ENCODE measurements around the gene FRMPD4.

Gene FRMPD4

GRCh38 chrX:12301288-12301687, 163.0 kb downstream of the FRMPD4 start:
- TF ChIP-seq, protein P1, sequence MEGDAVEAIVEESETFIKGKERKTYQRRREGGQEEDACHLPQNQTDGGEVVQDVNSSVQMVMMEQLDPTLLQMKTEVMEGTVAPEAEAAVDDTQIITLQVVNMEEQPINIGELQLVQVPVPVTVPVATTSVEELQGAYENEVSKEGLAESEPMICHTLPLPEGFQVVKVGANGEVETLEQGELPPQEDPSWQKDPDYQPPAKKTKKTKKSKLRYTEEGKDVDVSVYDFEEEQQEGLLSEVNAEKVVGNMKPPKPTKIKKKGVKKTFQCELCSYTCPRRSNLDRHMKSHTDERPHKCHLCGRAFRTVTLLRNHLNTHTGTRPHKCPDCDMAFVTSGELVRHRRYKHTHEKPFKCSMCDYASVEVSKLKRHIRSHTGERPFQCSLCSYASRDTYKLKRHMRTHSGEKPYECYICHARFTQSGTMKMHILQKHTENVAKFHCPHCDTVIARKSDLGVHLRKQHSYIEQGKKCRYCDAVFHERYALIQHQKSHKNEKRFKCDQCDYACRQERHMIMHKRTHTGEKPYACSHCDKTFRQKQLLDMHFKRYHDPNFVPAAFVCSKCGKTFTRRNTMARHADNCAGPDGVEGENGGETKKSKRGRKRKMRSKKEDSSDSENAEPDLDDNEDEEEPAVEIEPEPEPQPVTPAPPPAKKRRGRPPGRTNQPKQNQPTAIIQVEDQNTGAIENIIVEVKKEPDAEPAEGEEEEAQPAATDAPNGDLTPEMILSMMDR (conservative IDR thresholded peaks at IDR 0.05; ENCODE audit: low read depth) = no peak
- no peak overlapping the region for H3K27ac ChIP-seq
- DNase-seq (ENCODE audit: low spot score) = no peak
- POLR2A ChIA-PET (ENCODE audit: low non-redundant PET) = no interaction called here
- CTCF ChIA-PET = no interaction called here

DNA sequence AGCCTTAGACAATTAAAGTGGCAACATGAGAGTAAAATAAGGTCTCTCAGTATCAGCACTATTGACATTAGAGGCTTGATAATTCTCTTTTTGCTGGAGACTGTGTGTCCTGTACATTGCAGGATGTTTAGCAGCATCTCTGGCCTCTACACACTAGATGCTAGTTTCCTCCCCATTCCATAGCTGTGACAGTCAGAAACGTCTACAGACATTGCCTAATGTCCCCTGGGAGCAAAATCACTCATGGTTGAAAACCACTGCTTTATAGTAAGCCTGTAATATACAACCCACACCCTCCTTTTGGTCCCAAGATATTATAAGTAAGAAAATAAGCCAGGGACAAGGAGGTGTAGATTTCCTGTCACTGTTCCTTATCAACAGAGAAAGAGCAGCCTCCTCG, 166.0 kb downstream of the FRMPD4 start:
- CTCF ChIA-PET = no interaction called here
- DNase-seq (ENCODE audit: low spot score) = no peak
- TF ChIP-seq, protein P1 (conservative IDR thresholded peaks at IDR 0.05; ENCODE audit: low read depth) = no peak
- POLR2A ChIA-PET (ENCODE audit: low non-redundant PET) = no interaction called here
- H3K27ac ChIP-seq = no peak overlapping the region

DNA sequence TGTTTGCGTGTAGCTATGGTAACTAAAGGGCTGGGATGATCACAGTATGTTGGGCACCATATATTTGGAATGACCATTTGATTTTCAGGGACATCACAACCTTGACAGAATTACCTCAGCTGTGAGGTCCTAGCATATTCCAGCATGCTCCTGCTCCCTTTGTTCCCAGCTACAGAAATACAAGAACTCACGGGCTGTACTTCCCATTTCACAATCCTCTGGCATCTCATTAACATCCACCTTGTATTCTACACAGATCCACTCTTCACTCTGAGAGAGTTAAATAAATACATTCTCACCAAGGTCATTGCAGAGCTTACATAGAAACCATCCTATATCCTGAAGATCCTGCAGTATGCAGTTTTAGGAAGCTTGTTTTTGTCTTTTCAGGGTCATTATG, 169.7 kb downstream of the FRMPD4 start:
- ChIA-PET CTCF (interaction anchor here (0.6 kb wide), 1 partner anchor 1020 kb away, joined by 4 read pairs; no protein-coding TSS in a partner anchor), POLR2A (ENCODE audit: low non-redundant PET) (no interaction called here)
- TF ChIP-seq, protein P1 (conservative IDR thresholded peaks at IDR 0.05; ENCODE audit: low read depth) = no peak
- no peak for DNase-seq (ENCODE audit: low spot score)
- no peak overlapping the region for H3K27ac ChIP-seq

- TF ChIP-seq, protein P1 (conservative IDR thresholded peaks at IDR 0.05; ENCODE audit: low read depth) = no peak
- CTCF ChIA-PET = interaction anchor here (0.6 kb wide), 1 partner anchor 1021 kb away, joined by 4 read pairs; no protein-coding TSS in a partner anchor
- POLR2A ChIA-PET (ENCODE audit: low non-redundant PET) = no interaction called here
- no peak for DNase-seq (ENCODE audit: low spot score)
- H3K27ac ChIP-seq = no peak overlapping the region
Observed at GRCh38 chrX:12308420-12308819, 170.1 kb downstream of the FRMPD4 start.

- TF ChIP-seq, protein P1 (conservative IDR thresholded peaks at IDR 0.05; ENCODE audit: low read depth) = no peak
Observed at GRCh38 chrX:12309040-12309743, 170.9 kb downstream of the FRMPD4 start.

DNA sequence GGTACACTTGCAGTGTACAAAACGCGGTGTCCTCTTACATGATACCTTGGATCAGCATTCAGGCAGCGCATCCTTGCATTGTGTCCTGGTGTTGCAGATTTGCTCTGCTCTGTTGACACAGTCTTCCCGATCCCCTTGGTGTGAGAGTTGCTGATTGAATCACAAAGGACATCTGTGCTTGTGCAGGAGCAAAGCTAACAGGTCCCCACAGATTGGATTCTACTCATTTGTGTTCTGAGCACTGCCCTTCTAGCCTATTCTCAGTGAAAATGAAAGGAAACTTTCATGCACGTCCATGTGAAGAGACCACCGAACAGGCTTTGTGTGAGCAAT, 171.4 kb downstream of the FRMPD4 start:
- TF ChIP-seq, protein P1 (conservative IDR thresholded peaks at IDR 0.05; ENCODE audit: low read depth) = no peak
- ChIA-PET CTCF (interaction anchor here (0.6 kb wide), 1 partner anchor 341 kb away, joined by 7 read pairs; no protein-coding TSS in a partner anchor), POLR2A (ENCODE audit: low non-redundant PET) (no interaction called here)
- no peak overlapping the region for H3K27ac ChIP-seq
- no peak for DNase-seq (ENCODE audit: low spot score)

More at GRCh38 chrX:12309040-12309743, 170.9 kb downstream of the FRMPD4 start:
- POLR2A ChIA-PET (ENCODE audit: low non-redundant PET) = no interaction called here
- no peak for DNase-seq (ENCODE audit: low spot score)
- CTCF ChIA-PET = interaction anchor here (0.6 kb wide), 1 partner anchor 342 kb away, joined by 7 read pairs; no protein-coding TSS in a partner anchor
- H3K27ac ChIP-seq = no peak overlapping the region

Data from RWPE1 (cell line).